Hippocampal formation (tissue), 2 donors: ENCODE measurements around the gene DGCR2.
"Not testable (repeated sequence)": the region's sequence is repeated elsewhere in the genome, so short reads cannot be mapped to it uniquely, and the experiment has no call there.

Experiments used
- DNase-seq, 2 donors: peaks; one replicate each; lab custom pipeline; 2025; lab: John Stamatoyannopoulos, UW

DGCR2 gene

GRCh38 chr22:19084126-19084525 lies 38.1 kb downstream of the DGCR2 start:
- not testable (repeated sequence) for DNase-seq

- no peak for DNase-seq
These were observed 39.4 kb downstream of the DGCR2 start for GRCh38 chr22:19082793-19083192.

- no peak for DNase-seq
These were observed 40.1 kb downstream of the DGCR2 start for GRCh38 chr22:19082101-19082500.

- no peak for DNase-seq
These were observed 40.9 kb downstream of the DGCR2 start for GRCh38 chr22:19081351-19081750.

- no peak for DNase-seq
These were observed 41.4 kb downstream of the DGCR2 start for GRCh38 chr22:19080853-19081252.

GRCh38 chr22:19079691-19080090 lies 42.5 kb downstream of the DGCR2 start:
- no peak for DNase-seq

- no peak for DNase-seq
These were observed 46.8 kb downstream of the DGCR2 start for GRCh38 chr22:19075404-19075803.

GRCh38 chr22:19072853-19073252 lies 49.4 kb downstream of the DGCR2 start:
- DNase-seq = not testable (repeated sequence)

GRCh38 chr22:19070397-19071169 lies 51.6 kb downstream of the DGCR2 start:
- DNase-seq = no peak

GRCh38 chr22:19069451-19069850 lies 52.8 kb downstream of the DGCR2 start:
- DNase-seq = no peak

GRCh38 chr22:19068784-19069271 lies 53.4 kb downstream of the DGCR2 start:
- DNase-seq = no peak

GRCh38 chr22:19067696-19068348 lies 54.4 kb downstream of the DGCR2 start:
- DNase-seq = no peak

GRCh38 chr22:19066531-19067271 lies 55.5 kb downstream of the DGCR2 start:
- no peak for DNase-seq

- DNase-seq = no peak
These were observed 56.3 kb downstream of the DGCR2 start for GRCh38 chr22:19065929-19066328.

- no peak for DNase-seq
These were observed 56.8 kb downstream of the DGCR2 start for GRCh38 chr22:19065298-19065859.

- DNase-seq = no peak
These were observed 57.7 kb downstream of the DGCR2 start for GRCh38 chr22:19064354-19065054.

GRCh38 chr22:19063581-19064353 lies 58.4 kb downstream of the DGCR2 start:
- DNase-seq = no peak

- no peak for DNase-seq
These were observed 59.3 kb downstream of the DGCR2 start for GRCh38 chr22:19062943-19063308.

- DNase-seq = no peak
These were observed 59.9 kb downstream of the DGCR2 start for GRCh38 chr22:19062139-19062942.
